Heart right ventricle (tissue), 16 donors: ENCODE data around the gene CHSY1. TPM values are rescaled to one million over a fixed set of nuclear protein-coding genes. Genes with fewer than 3 reads are reported as not detected.

Experiments
- ATAC-seq, 8 donors: fragments of 200-7000 bp; cut with Tn5 transposase; one replicate each; pipeline ENCODE4 v1.9.1; 2020; ENCODE audit warnings: mild to moderate bottlenecking in 8 of 8, moderate library complexity in 8 of 8, moderate number of reproducible peaks in 1 of 8
- DNase-seq, 2 donors: peaks; one replicate each; pipeline ENCODE4 v3.0.0-alpha.2; 2020
- H3K27ac ChIP-seq, 10 donors: fragments of 200-600 bp; sonication (generic) in 2 of 10; one replicate each; pipeline versions ENCODE4 v1.5.0 to v1.8.0; 2020 to 2022; ENCODE audit warnings: mild to moderate bottlenecking in 3 of 10
- H3K27me3 ChIP-seq, 7 donors: fragments of 200-600 bp; one replicate each; pipeline ENCODE4 v1.8.0; 2021 to 2022; ENCODE audit warnings: mild to moderate bottlenecking in 2 of 7
- H3K36me3 ChIP-seq, 9 donors: fragments of 200-600 bp; sonication (generic) in 1 of 9; one replicate each; pipeline versions ENCODE4 v1.5.0 to v1.8.0; 2020 to 2022; ENCODE audit warnings: mild to moderate bottlenecking in 2 of 9
- H3K4me1 ChIP-seq, 9 donors: fragments of 200-600 bp; sonication (generic) in 1 of 9; one replicate each; pipeline versions ENCODE4 v1.5.0 to v1.8.0; 2020 to 2022; ENCODE audit warnings: mild to moderate bottlenecking in 4 of 9
- H3K4me3 ChIP-seq, 10 donors: fragments of 200-600 bp; sonication (generic) in 2 of 10; one replicate each; pipeline versions ENCODE4 v1.5.0 to v1.8.0; 2020 to 2022; ENCODE audit warnings: mild to moderate bottlenecking in 7 of 10, moderate library complexity in 2 of 10
- H3K9me3 ChIP-seq, 11 donors: fragments of 200-600 bp in 10 of 11; sonication (generic) in 2 of 11; one replicate each; pipeline versions ENCODE4 v1.5.0 to v1.8.0; 2013 to 2022; ENCODE audit warnings: mild to moderate bottlenecking in 2 of 11, control low read depth in 1 of 11, moderate library complexity in 1 of 11
- CTCF ChIP-seq, 9 donors: fragments of 200-600 bp; sonication (generic) in 2 of 9; IDR thresholded peaks; one replicate each; pipeline versions ENCODE4 v1.5.0 to v1.8.0; 2021 to 2022; ENCODE audit warnings: antibody characterized with exemption in 9 of 9, mild to moderate bottlenecking in 5 of 9, moderate library complexity in 1 of 9
- WGBS, 2 donors: extraction: QIAGEN DNeasy Blood & Tissue Kit; methylation state at CpG; one replicate each; pipeline ENCODE4 v1.1.7; 2013; ENCODE audit warnings: inconsistent platforms in 1 of 2; 5-methylcytosine and 5-hydroxymethylcytosine counted together
- intact Hi-C, 10 donors: fragments of 100-400 bp; cut with DNase I; formaldehyde crosslinking; loops; one replicate each; pipeline versions ENCODE4 v1.11.1 to v1.14.2; 2022
- polyA plus RNA-seq, 2 donors: library from polyadenylated mRNA; stranded (reverse); fragments of 200-250 nt; gene quantifications; one replicate each; pipeline ENCODE4 v1.2.3, GENCODE V29; 2013
- total RNA-seq, 10 donors: library from RNA; stranded (reverse); fragmentation: NEBNext Ultra II Directional in 3 of 10; extraction: Animal tissue kit (Norgen Biotek cat#: 25700) in 3 of 10; gene quantifications; one replicate each; pipeline versions ENCODE4 v1.2.1 to v1.2.4, GENCODE V29; 2021 to 2023
- donor health status: Arrhythmogenic right ventricular cardiomyopathy.
- donor health status: ischemic (EF 13 %, LVEDD 7.1; RV severe dilation, severe dysfunction).
- donor health status: healthy with polysubstance abuse.
- donor health status: DM: no; HTN: yes; CAD: no.
- donor health status: DM: no; HTN: no; CAD: no.
- donor health status: ischemic (EF 25% LVEDD 6.9; RV normal size, moderate dysfunction).
- donor health status: ischemic (EF 25% LVEDD 5.7; RV mildly dilated, moderate dysfunction).
- donor health status: healthy.
- donor health status: DM: yes; HTN: yes; CAD: no.
- donor health status: Ischemic cardiomyopathy.
- donor health status: ischemic (EF 35%, LVEDD 5.7; RV mildly dilated, moderate dysfunction).
- donor health status: nonischemic (EF 11% LVEDD 7.7; RV severe dilation, severe dysfunction).
- donor health status: DM: yes; HTN: yes; CAD: no.
- donor health status: PGD.
- donor health status: ischemic (EF 29% LVEDD 5.4; RV normal size, mild dysfunction).
- donor health status: nonischemic (EF 23%, LVEDD 6.1; RV moderate dilation, normal function).

The CHSY1 gene
- total and polyA plus RNA-seq, 12 donors: 6.9 to 35.1 (median 14.6) TPM

DNA sequence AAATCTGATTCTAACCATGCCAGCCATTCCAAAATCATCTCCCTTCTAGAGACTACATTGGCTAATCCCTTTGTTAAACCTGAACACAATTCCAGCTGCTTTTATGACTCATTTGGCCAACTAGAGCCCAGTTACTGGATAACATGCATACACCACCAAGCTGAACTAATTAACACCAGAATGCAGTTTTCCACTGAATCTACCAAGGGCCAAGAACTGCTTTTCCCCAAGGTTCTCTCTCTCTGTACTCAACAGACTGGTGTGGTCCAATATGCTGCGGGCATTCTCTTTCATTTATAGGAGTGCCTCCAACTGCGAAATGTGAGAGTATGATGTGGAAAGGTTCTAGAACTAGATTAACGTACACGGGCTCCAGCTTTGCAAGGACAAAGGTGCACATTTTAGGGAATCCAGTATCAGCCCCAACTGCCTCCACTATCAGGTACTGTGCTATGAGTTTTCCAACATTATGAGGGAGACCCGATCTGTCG is 1.5 kb downstream of the CHSY1 start:
- TF ChIP-seq CTCF (IDR thresholded peaks at IDR 0.05): no peak
- H3K4me3 ChIP-seq: peak overlapping the region; percentile 69 to 98 (median 89)
- no peaks in the 10 kb centered on the region for H3K27me3 ChIP-seq
- no peaks in the 10 kb centered on the region for H3K9me3 ChIP-seq
- H3K36me3 ChIP-seq: peaks cover 0 to 23% (median 0%) of the 10 kb centered on the region in 9 donors
- peak in 2 of 8 donors; percentile 2 to 8 for ATAC-seq
- DNase-seq: no peak
- WGBS, 2 donors: 11 to 15% methylated on average over 6 of the region's 6 CpGs
- peaks cover 12 to 70% (median 67%) of the 10 kb centered on the region in 9 donors for H3K4me1 ChIP-seq
- intact Hi-C loops: loop anchor here in 8 of 10 donors (2.0 to 10.0 kb wide), 10 partner anchors 48 to 626 kb away; partner anchors contain the start of gene LRRK1 (in 2 of the 8)
- H3K27ac ChIP-seq: peak overlapping the region; percentile 42 to 96 (median 80)

- Histone ChIP-seq H3K27me3 (no peaks in the 10 kb centered on the region), H3K9me3 (no peaks in the 10 kb centered on the region), H3K4me1 (peaks cover 19 to 85% (median 82%) of the 10 kb centered on the region in 9 donors), H3K36me3 (peaks cover 0 to 23% (median 0%) of the 10 kb centered on the region in 9 donors), H3K4me3 (peak overlapping the region in 2 of 10 donors; percentile 77 to 96), H3K27ac (peak overlapping the region in 1 of 10 donors; percentile 80)
- 70 to 73% methylated on average over 3 of the region's 3 CpGs for WGBS, 2 donors
- no peak for DNase-seq
- no peak for TF ChIP-seq CTCF (IDR thresholded peaks at IDR 0.05)
- no peak for ATAC-seq
- intact Hi-C loops: loop anchor here in 4 of 10 donors (5.0 to 10.0 kb wide), 3 partner anchors 53 to 63 kb away; no protein-coding TSS in a partner anchor
These were observed 3.6 kb downstream of the CHSY1 start for GRCh38 chr15:101248274-101248673.

GRCh38 chr15:101246824-101247745 is 4.8 kb downstream of the CHSY1 start:
- intact Hi-C loops: loop anchor here in 4 of 10 donors (5.0 to 10.0 kb wide), 3 partner anchors 52 to 62 kb away; no protein-coding TSS in a partner anchor
- DNase-seq: no peak
- Histone ChIP-seq H3K9me3 (no peaks in the 10 kb centered on the region), H3K36me3 (peaks cover 0 to 27% (median 0%) of the 10 kb centered on the region in 9 donors), H3K4me3 (peak overlapping the region in 3 of 10 donors; percentile 9 to 28 (median 16)), H3K27me3 (no peaks in the 10 kb centered on the region), H3K4me1 (peaks cover 19 to 88% (median 84%) of the 10 kb centered on the region in 9 donors), H3K27ac (peak overlapping the region in 4 of 10 donors; percentile 25 to 80 (median 38))
- no peak for TF ChIP-seq CTCF (IDR thresholded peaks at IDR 0.05)
- ATAC-seq: no peak
- 70% methylated on average over 10 of the region's 10 CpGs for WGBS, 2 donors

DNA sequence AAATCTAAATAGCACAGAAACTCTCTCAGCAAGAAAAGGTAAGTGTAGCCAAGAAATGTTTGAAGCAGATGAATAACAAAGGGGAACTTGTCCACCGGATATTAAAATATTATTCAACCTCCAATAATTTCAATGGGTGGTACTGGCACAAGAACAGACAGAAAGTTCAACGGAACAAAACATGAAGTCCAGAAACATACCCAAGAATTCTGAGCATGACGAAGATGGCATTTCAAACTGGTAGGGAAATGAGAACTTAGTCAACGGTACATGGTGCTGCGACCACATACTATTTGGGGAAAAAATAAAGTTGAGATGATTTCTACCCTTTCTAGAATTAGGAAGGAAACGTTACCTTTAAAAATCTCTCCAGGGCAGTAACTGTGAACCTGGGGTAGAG is 5.5 kb downstream of the CHSY1 start:
- DNase-seq (no peak), ATAC-seq (no peak)
- WGBS, 2 donors: 60 to 70% methylated on average over 6 of the region's 6 CpGs
- Histone ChIP-seq H3K27me3 (no peaks in the 10 kb centered on the region), H3K4me1 (peaks cover 19 to 94% (median 91%) of the 10 kb centered on the region in 9 donors), H3K4me3 (peak overlapping the region in 2 of 10 donors; percentile 16 to 28), H3K36me3 (peaks cover 0 to 31% (median 0%) of the 10 kb centered on the region in 9 donors), H3K9me3 (no peaks in the 10 kb centered on the region), H3K27ac (peak overlapping the region in 4 of 10 donors; percentile 25 to 80 (median 38))
- intact Hi-C loops: loop anchor here in 4 of 10 donors (5.0 to 10.0 kb wide), 3 partner anchors 52 to 62 kb away; no protein-coding TSS in a partner anchor
- TF ChIP-seq CTCF (IDR thresholded peaks at IDR 0.05): no peak
